ENCODE data around the gene YTHDF2.
"Not testable (repeated sequence)": the region's sequence is repeated elsewhere in the genome, so short reads cannot be mapped to it uniquely, and the experiment has no call there.

The YTHDF2 gene

DNA sequence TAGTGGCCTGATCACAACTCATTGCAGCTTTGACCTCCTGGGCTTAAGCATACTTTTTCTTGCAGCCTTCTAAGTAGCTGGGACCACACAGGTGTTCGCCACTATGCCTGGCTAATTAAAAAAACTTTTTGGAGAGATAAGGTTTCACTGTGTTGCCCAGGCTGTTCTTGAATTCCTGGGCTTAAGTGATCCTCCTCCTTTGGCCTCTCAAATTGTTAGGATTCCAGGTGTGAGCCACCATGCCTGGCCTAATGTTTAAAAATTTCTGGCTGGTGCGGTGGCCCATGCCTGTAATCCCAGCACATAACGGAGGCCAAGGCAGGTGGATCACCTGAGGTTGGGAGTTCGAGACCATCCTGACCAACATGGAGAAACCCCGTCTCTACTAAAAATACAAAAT lies 24.4 kb downstream of the YTHDF2 start:
- no peak overlapping the region for H2BK5ac ChIP-seq (ENCODE audit: low read length)
- WGBS (ENCODE audit: extremely low coverage, insufficient coverage, low lambda C conversion rate): no CpG with 5 or more reads among the region's 5 CpGs
- no peak overlapping the region for H3K4me2 ChIP-seq (ENCODE audit: low read length)
- no peaks in the 10 kb centered on the region for H3K27me3 ChIP-seq (ENCODE audit: insufficient read depth, low read length, poor library complexity)
- peak; percentile 46 for DNase-seq
- H3K4me3 ChIP-seq (ENCODE audit: low read length): no peak overlapping the region
- no peak overlapping the region for H4K5ac ChIP-seq (ENCODE audit: low read length)
- H3K27ac ChIP-seq (ENCODE audit: low read depth, low read length): no peak overlapping the region
- H3K79me2 ChIP-seq (ENCODE audit: control insufficient read depth, insufficient read depth, low read length): peaks cover 75% of the 10 kb centered on the region
- no peak overlapping the region for H2AK5ac ChIP-seq (ENCODE audit: low read length)
- H3K4ac ChIP-seq (ENCODE audit: low read depth, low read length): no peak overlapping the region
- H2BK15ac ChIP-seq (replicated peaks; ENCODE audit: low read depth): no peak overlapping the region
- H3K9ac ChIP-seq (ENCODE audit: low read length): no peak overlapping the region
- H3K23ac ChIP-seq (ENCODE audit: low read length): no peak overlapping the region
- peaks cover 7% of the 10 kb centered on the region for H3K79me1 ChIP-seq (ENCODE audit: low read length)
- H3K4me1 ChIP-seq (ENCODE audit: control insufficient read depth, low read depth, low read length): no peaks in the 10 kb centered on the region
- H4K8ac ChIP-seq (ENCODE audit: low read depth, low read length): no peak overlapping the region
- H3K56ac ChIP-seq (ENCODE audit: low read length): no peak overlapping the region
- H3K18ac ChIP-seq (ENCODE audit: low read length): no peak overlapping the region
- no peak overlapping the region for H2BK120ac ChIP-seq (ENCODE audit: low read depth, low read length)
- peaks cover 1% of the 10 kb centered on the region for H3K36me3 ChIP-seq (ENCODE audit: control insufficient read depth, insufficient read depth, low read length)

DNA sequence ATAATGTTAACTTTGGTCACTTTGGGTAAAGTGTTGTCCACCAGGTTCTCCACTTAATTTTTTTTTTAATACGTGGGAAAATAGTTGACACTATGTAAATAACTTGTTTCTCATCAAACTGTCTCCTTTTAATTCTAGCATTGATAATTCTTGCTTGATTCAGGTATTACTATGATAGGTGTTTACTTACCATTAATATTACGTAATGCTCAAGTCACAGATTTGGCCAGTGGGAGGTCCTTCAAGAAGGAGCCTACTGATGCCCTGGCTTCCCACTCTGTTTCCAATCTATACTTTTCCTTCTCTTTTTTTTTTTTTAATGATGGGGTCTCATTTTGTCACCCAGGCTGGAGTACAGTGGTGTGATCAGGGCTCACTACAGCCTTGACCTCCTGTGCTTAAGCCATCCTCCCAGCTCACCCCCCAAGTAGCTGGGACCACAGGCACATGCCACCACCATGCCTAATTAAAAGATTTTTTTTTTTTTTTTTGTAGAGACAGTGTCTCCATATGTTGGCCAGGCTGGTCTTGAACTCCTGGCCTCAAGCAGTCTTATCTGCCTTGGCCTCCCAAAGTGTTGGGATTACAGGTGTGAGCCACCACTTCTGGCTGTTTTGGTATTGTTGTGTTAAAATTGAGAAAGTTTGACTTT lies 29.9 kb downstream of the YTHDF2 start:
- no peak overlapping the region for H3K9ac ChIP-seq (ENCODE audit: low read length)
- H3K4me2 ChIP-seq (ENCODE audit: low read length): no peak overlapping the region
- no peak overlapping the region for H3K23ac ChIP-seq (ENCODE audit: low read length)
- H2BK5ac ChIP-seq (ENCODE audit: low read length): no peak overlapping the region
- no peak overlapping the region for H2BK15ac ChIP-seq (replicated peaks; ENCODE audit: low read depth)
- H4K5ac ChIP-seq (ENCODE audit: low read length): no peak overlapping the region
- H3K27ac ChIP-seq (ENCODE audit: low read depth, low read length): no peak overlapping the region
- no peak overlapping the region for H2AK5ac ChIP-seq (ENCODE audit: low read length)
- no peak overlapping the region for H4K8ac ChIP-seq (ENCODE audit: low read depth, low read length)
- no peak for DNase-seq
- H3K79me2 ChIP-seq (ENCODE audit: control insufficient read depth, insufficient read depth, low read length): peaks cover 36% of the 10 kb centered on the region
- H3K4ac ChIP-seq (ENCODE audit: low read depth, low read length): no peak overlapping the region
- no peaks in the 10 kb centered on the region for H3K4me1 ChIP-seq (ENCODE audit: control insufficient read depth, low read depth, low read length)
- peaks cover 1% of the 10 kb centered on the region for H3K36me3 ChIP-seq (ENCODE audit: control insufficient read depth, insufficient read depth, low read length)
- no peak overlapping the region for H3K18ac ChIP-seq (ENCODE audit: low read length)
- peaks cover 2% of the 10 kb centered on the region for H3K79me1 ChIP-seq (ENCODE audit: low read length)
- no peak overlapping the region for H3K56ac ChIP-seq (ENCODE audit: low read length)
- H3K4me3 ChIP-seq (ENCODE audit: low read length): no peak overlapping the region
- no peak overlapping the region for H2BK120ac ChIP-seq (ENCODE audit: low read depth, low read length)
- WGBS (ENCODE audit: extremely low coverage, insufficient coverage, low lambda C conversion rate): no CpG with 5 or more reads among the region's 2 CpGs
- H3K27me3 ChIP-seq (ENCODE audit: insufficient read depth, low read length, poor library complexity): no peaks in the 10 kb centered on the region

DNA sequence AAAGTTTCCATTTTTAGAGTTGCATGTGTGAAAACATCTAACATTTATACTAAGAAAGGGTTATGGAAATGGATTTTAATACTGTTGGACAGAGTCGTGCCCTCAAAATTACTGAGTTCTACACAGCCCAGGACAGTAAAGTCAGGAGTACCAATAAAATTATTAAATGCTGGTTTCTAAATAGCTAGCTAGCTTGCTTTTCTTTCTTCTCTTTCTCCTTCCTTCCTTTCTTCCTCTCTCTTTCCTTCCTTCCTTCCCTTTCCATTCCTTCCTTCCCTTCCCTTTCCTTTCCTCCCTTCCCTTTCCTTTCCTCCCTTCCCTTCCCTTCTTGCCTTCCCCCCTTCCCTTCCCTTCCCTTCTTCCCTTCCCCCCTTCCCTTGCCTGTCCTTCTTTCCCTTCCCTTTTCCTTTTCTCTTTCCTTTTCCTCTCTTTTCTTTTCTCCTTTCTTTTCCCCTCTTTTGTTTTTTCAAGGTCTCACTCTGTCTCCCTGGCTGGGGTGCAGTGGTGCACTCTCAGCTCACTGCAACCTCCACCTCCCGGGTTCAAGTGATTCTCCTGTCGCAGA lies 33.9 kb downstream of the YTHDF2 start:
- no CpG with 5 or more reads among the region's 3 CpGs for WGBS (ENCODE audit: extremely low coverage, insufficient coverage, low lambda C conversion rate)
- Histone ChIP-seq H3K23ac (ENCODE audit: low read length) (no peak overlapping the region), H3K4ac (ENCODE audit: low read depth, low read length) (no peak overlapping the region), H2BK15ac (replicated peaks; ENCODE audit: low read depth) (no peak overlapping the region), H3K27me3 (ENCODE audit: insufficient read depth, low read length, poor library complexity) (no peaks in the 10 kb centered on the region), H2BK120ac (ENCODE audit: low read depth, low read length) (no peak overlapping the region), H3K4me1 (ENCODE audit: control insufficient read depth, low read depth, low read length) (no peaks in the 10 kb centered on the region), H2BK5ac (ENCODE audit: low read length) (no peak overlapping the region), H3K79me2 (ENCODE audit: control insufficient read depth, insufficient read depth, low read length) (peaks cover 16% of the 10 kb centered on the region), H3K4me2 (ENCODE audit: low read length) (no peak overlapping the region), H3K4me3 (ENCODE audit: low read length) (no peak overlapping the region), H4K8ac (ENCODE audit: low read depth, low read length) (no peak overlapping the region), H3K79me1 (ENCODE audit: low read length) (no peaks in the 10 kb centered on the region), H3K36me3 (ENCODE audit: control insufficient read depth, insufficient read depth, low read length) (peaks cover 1% of the 10 kb centered on the region), H4K5ac (ENCODE audit: low read length) (no peak overlapping the region), H3K56ac (ENCODE audit: low read length) (no peak overlapping the region), H3K9ac (ENCODE audit: low read length) (no peak overlapping the region), H3K27ac (ENCODE audit: low read depth, low read length) (no peak overlapping the region), H3K18ac (ENCODE audit: low read length) (no peak overlapping the region), H2AK5ac (ENCODE audit: low read length) (no peak overlapping the region)
- no peak for DNase-seq

DNA sequence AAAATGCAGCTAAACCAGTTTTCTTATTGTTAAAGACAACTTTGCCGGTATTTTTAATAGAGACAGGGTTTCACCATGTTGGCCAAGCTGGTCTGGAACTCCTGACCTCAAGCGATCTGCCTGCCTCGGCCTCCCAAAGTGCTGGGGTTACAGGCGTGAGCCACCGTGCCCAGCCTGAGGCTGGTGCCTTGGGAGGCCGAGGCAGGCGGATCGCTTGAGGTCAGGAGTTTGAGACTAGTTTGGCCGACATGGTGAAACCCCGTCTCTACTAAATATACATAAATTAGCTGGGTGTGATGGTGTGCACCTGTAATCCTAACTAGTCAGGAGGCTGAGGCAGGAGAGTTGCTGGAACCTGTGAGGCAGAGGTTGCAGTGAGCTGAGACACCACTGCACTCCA lies 35.2 kb downstream of the YTHDF2 start:
- not testable (repeated sequence) for H3K9ac ChIP-seq (ENCODE audit: low read length); H3K18ac ChIP-seq (ENCODE audit: low read length); H3K79me1 ChIP-seq (ENCODE audit: low read length); H3K79me2 ChIP-seq (ENCODE audit: control insufficient read depth, insufficient read depth, low read length); H3K4me3 ChIP-seq (ENCODE audit: low read length); H2AK5ac ChIP-seq (ENCODE audit: low read length); H3K27ac ChIP-seq (ENCODE audit: low read depth, low read length); H3K27me3 ChIP-seq (ENCODE audit: insufficient read depth, low read length, poor library complexity); H3K4me1 ChIP-seq (ENCODE audit: control insufficient read depth, low read depth, low read length); H4K5ac ChIP-seq (ENCODE audit: low read length); H3K23ac ChIP-seq (ENCODE audit: low read length); H2BK5ac ChIP-seq (ENCODE audit: low read length); H2BK15ac ChIP-seq (replicated peaks; ENCODE audit: low read depth); H2BK120ac ChIP-seq (ENCODE audit: low read depth, low read length); H4K8ac ChIP-seq (ENCODE audit: low read depth, low read length); H3K56ac ChIP-seq (ENCODE audit: low read length); H3K4me2 ChIP-seq (ENCODE audit: low read length); DNase-seq; H3K4ac ChIP-seq (ENCODE audit: low read depth, low read length); H3K36me3 ChIP-seq (ENCODE audit: control insufficient read depth, insufficient read depth, low read length)
- no CpG with 5 or more reads among the region's 10 CpGs for WGBS (ENCODE audit: extremely low coverage, insufficient coverage, low lambda C conversion rate)

DNA sequence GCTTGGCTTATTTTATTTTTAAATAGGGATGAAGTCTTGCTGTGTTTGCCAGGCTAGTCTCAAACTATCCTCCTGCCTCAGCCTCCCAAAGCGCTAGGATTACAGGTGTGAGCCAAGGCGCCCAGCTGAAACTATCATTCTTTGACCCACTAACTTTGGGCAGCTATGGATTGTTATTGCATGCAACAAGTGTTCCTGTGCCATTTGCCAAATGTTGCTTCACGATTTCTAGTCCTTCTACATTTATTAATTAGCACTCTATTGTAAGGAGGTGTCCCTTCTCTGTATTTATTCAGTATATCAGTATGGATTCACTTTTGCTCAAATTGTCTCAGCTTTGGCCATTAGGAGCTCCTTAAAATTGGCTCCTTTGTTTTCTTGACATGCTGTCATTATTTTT lies 36.4 kb downstream of the YTHDF2 start:
- no CpG with 5 or more reads among the region's 3 CpGs for WGBS (ENCODE audit: extremely low coverage, insufficient coverage, low lambda C conversion rate)
- Histone ChIP-seq H3K27ac (ENCODE audit: low read depth, low read length) (no peak overlapping the region), H3K27me3 (ENCODE audit: insufficient read depth, low read length, poor library complexity) (no peaks in the 10 kb centered on the region), H3K4ac (ENCODE audit: low read depth, low read length) (no peak overlapping the region), H4K8ac (ENCODE audit: low read depth, low read length) (no peak overlapping the region), H3K4me1 (ENCODE audit: control insufficient read depth, low read depth, low read length) (no peaks in the 10 kb centered on the region), H3K56ac (ENCODE audit: low read length) (no peak overlapping the region), H2BK15ac (replicated peaks; ENCODE audit: low read depth) (no peak overlapping the region), H3K23ac (ENCODE audit: low read length) (no peak overlapping the region), H3K79me1 (ENCODE audit: low read length) (no peaks in the 10 kb centered on the region), H3K36me3 (ENCODE audit: control insufficient read depth, insufficient read depth, low read length) (peaks cover 1% of the 10 kb centered on the region), H2BK5ac (ENCODE audit: low read length) (no peak overlapping the region), H3K9ac (ENCODE audit: low read length) (no peak overlapping the region), H3K4me2 (ENCODE audit: low read length) (no peak overlapping the region), H4K5ac (ENCODE audit: low read length) (no peak overlapping the region), H3K4me3 (ENCODE audit: low read length) (no peak overlapping the region), H2AK5ac (ENCODE audit: low read length) (no peak overlapping the region), H3K79me2 (ENCODE audit: control insufficient read depth, insufficient read depth, low read length) (peaks cover 4% of the 10 kb centered on the region), H3K18ac (ENCODE audit: low read length) (no peak overlapping the region), H2BK120ac (ENCODE audit: low read depth, low read length) (no peak overlapping the region)
- DNase-seq: no peak
